ENCODE results near the gene KCND3.

Gene KCND3

DNA sequence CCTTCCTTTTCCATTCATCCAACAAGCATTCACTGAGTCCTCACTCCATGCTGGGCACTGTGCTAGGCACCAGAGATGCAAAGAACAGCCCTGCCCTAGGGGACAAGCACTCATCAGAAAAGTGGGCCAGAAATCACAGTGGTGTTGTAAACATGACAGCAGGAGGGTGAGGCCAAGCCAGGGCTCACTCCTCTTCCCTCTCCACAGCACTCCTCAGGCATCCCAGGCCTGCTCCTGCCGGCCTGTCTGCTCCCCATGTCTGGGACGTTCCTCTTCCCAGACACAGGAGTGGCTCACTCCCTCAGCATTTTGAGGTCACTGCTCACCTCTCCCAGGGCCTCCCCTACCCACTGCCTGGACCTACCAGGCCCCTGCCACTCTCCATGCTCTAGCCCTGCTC is 61.8 kb downstream of the KCND3 start:
- Histone ChIP-seq H3K36me3 (ENCODE audit: control insufficient read depth in 2 of 2, insufficient read depth in 2 of 2, low read length in 2 of 2) (no peaks in the 10 kb centered on the region), H3K27ac (ENCODE audit: low read depth in 2 of 2, low read length in 2 of 2) (no peak overlapping the region)

DNA sequence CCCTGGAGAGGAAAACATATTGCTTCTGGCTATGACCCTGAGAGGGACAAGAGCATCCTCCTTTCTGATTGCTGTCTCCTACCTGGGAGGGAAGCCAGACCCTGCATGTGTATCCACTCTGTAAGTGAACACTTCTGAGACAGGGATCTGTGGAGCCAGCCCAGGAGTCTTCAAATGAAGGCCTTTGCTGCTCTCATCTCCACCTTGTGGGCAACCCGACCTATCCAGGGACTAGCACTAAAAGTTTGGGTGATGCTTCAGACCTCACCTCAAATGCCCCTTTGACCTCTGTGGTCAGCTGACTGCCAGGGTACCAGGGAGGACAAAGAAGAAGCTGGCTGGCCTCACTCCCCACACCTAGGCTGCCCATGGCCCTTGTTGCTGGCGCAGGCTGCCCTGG is 64.7 kb downstream of the KCND3 start:
- Histone ChIP-seq H3K4me1 (ENCODE audit: control insufficient read depth in 2 of 2, insufficient read depth in 2 of 2, low read length in 2 of 2) (no peaks in the 10 kb centered on the region), H3K27ac (ENCODE audit: low read depth in 2 of 2, low read length in 2 of 2) (no peak overlapping the region), H3K36me3 (ENCODE audit: control insufficient read depth in 2 of 2, insufficient read depth in 2 of 2, low read length in 2 of 2) (no peaks in the 10 kb centered on the region), H3K9ac (ENCODE audit: low read depth in 1 of 2, low read length in 2 of 2) (no peak overlapping the region), H3K9me3 (ENCODE audit: control insufficient read depth in 2 of 2, low read length in 2 of 2) (no peaks in the 10 kb centered on the region), H3K27me3 (ENCODE audit: control insufficient read depth in 2 of 2, insufficient read depth in 2 of 2, low read length in 2 of 2) (peaks cover 0 to 2% of the 10 kb centered on the region in 2 donors), H3K4me3 (ENCODE audit: low read length in 2 of 2) (no peak overlapping the region)

More for the DNA sequence above, 61.8 kb downstream of the KCND3 start:
- Histone ChIP-seq H3K9ac (ENCODE audit: low read depth in 1 of 2, low read length in 2 of 2) (no peak overlapping the region), H3K9me3 (ENCODE audit: control insufficient read depth in 2 of 2, low read length in 2 of 2) (no peaks in the 10 kb centered on the region), H3K4me1 (ENCODE audit: control insufficient read depth in 2 of 2, insufficient read depth in 2 of 2, low read length in 2 of 2) (no peaks in the 10 kb centered on the region), H3K27me3 (ENCODE audit: control insufficient read depth in 2 of 2, insufficient read depth in 2 of 2, low read length in 2 of 2) (no peaks in the 10 kb centered on the region), H3K4me3 (ENCODE audit: low read length in 2 of 2) (no peak overlapping the region)

DNA sequence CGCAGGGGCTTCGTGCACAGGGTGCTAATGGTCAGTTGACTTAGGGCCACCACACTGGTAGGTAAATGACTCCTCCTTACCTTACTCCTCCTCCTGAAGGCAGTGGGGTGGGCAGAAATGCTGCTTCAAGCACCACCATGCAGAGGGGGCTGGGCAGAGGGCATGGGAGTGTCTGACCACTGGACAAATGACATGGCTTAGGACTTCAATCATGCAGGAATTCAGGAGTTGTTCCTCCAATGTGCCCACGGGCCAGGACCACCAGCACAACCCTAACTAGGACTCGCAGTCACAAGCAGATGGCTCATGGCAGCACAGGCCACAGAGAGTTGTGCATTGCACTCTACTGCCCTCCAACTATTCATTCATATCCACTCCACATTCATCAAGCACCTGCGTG is 65.7 kb downstream of the KCND3 start:
- Histone ChIP-seq H3K9me3 (ENCODE audit: control insufficient read depth in 2 of 2, low read length in 2 of 2) (no peaks in the 10 kb centered on the region), H3K9ac (ENCODE audit: low read depth in 1 of 2, low read length in 2 of 2) (no peak overlapping the region), H3K4me3 (ENCODE audit: low read length in 2 of 2) (no peak overlapping the region), H3K27me3 (ENCODE audit: control insufficient read depth in 2 of 2, insufficient read depth in 2 of 2, low read length in 2 of 2) (peaks cover 0 to 2% of the 10 kb centered on the region in 2 donors), H3K4me1 (ENCODE audit: control insufficient read depth in 2 of 2, insufficient read depth in 2 of 2, low read length in 2 of 2) (no peaks in the 10 kb centered on the region), H3K36me3 (ENCODE audit: control insufficient read depth in 2 of 2, insufficient read depth in 2 of 2, low read length in 2 of 2) (no peaks in the 10 kb centered on the region), H3K27ac (ENCODE audit: low read depth in 2 of 2, low read length in 2 of 2) (no peak overlapping the region)

- Histone ChIP-seq H3K9me3 (ENCODE audit: control insufficient read depth in 2 of 2, low read length in 2 of 2) (no peaks in the 10 kb centered on the region), H3K27me3 (ENCODE audit: control insufficient read depth in 2 of 2, insufficient read depth in 2 of 2, low read length in 2 of 2) (peaks cover 0 to 2% of the 10 kb centered on the region in 2 donors), H3K36me3 (ENCODE audit: control insufficient read depth in 2 of 2, insufficient read depth in 2 of 2, low read length in 2 of 2) (no peaks in the 10 kb centered on the region), H3K27ac (ENCODE audit: low read depth in 2 of 2, low read length in 2 of 2) (no peak overlapping the region), H3K4me1 (ENCODE audit: control insufficient read depth in 2 of 2, insufficient read depth in 2 of 2, low read length in 2 of 2) (no peaks in the 10 kb centered on the region), H3K9ac (ENCODE audit: low read depth in 1 of 2, low read length in 2 of 2) (no peak overlapping the region), H3K4me3 (ENCODE audit: low read length in 2 of 2) (no peak overlapping the region)
Observed at GRCh38 chr1:111921948-111922347, 67.5 kb downstream of the KCND3 start.

GRCh38 chr1:111920221-111921024 is 69.0 kb downstream of the KCND3 start:
- no peak overlapping the region for H3K4me3 ChIP-seq (ENCODE audit: low read length in 2 of 2)
- H3K9ac ChIP-seq (ENCODE audit: low read depth in 1 of 2, low read length in 2 of 2), result no peak overlapping the region
- no peaks in the 10 kb centered on the region for H3K4me1 ChIP-seq (ENCODE audit: control insufficient read depth in 2 of 2, insufficient read depth in 2 of 2, low read length in 2 of 2)
- H3K36me3 ChIP-seq (ENCODE audit: control insufficient read depth in 2 of 2, insufficient read depth in 2 of 2, low read length in 2 of 2), result no peaks in the 10 kb centered on the region
- no peak overlapping the region for H3K27ac ChIP-seq (ENCODE audit: low read depth in 2 of 2, low read length in 2 of 2)
- H3K27me3 ChIP-seq (ENCODE audit: control insufficient read depth in 2 of 2, insufficient read depth in 2 of 2, low read length in 2 of 2), result peaks cover 0 to 2% of the 10 kb centered on the region in 2 donors
- no peaks in the 10 kb centered on the region for H3K9me3 ChIP-seq (ENCODE audit: control insufficient read depth in 2 of 2, low read length in 2 of 2)

GRCh38 chr1:111911776-111912515 is 77.5 kb downstream of the KCND3 start:
- Histone ChIP-seq H3K9ac (ENCODE audit: low read depth in 1 of 2, low read length in 2 of 2) (no peak overlapping the region), H3K4me1 (ENCODE audit: control insufficient read depth in 2 of 2, insufficient read depth in 2 of 2, low read length in 2 of 2) (no peaks in the 10 kb centered on the region), H3K36me3 (ENCODE audit: control insufficient read depth in 2 of 2, insufficient read depth in 2 of 2, low read length in 2 of 2) (no peaks in the 10 kb centered on the region), H3K27me3 (ENCODE audit: control insufficient read depth in 2 of 2, insufficient read depth in 2 of 2, low read length in 2 of 2) (peaks cover 0 to 3% of the 10 kb centered on the region in 2 donors), H3K27ac (ENCODE audit: low read depth in 2 of 2, low read length in 2 of 2) (no peak overlapping the region), H3K9me3 (ENCODE audit: control insufficient read depth in 2 of 2, low read length in 2 of 2) (no peaks in the 10 kb centered on the region), H3K4me3 (ENCODE audit: low read length in 2 of 2) (no peak overlapping the region)

DNA sequence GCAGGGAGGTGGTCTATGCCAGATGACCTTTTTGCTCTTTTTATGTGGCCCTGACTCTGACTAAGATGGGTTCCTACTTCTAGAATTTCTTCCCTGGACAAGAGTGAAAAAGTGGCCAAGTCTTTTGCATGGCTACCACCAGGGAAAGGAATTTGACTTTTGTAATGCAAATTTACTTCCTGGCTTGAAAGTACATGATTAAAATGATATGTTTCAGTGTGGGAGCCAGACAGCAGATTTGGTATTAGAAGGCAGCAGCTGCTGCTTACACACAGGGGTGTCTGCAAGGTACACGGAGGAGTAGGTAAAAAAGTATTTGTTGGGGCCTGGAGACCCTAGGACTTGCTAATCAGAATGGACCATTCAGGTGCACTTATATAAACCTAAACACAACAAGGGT is 78.4 kb downstream of the KCND3 start:
- no peak overlapping the region for H3K9ac ChIP-seq (ENCODE audit: low read depth in 1 of 2, low read length in 2 of 2)
- no peak overlapping the region for H3K4me3 ChIP-seq (ENCODE audit: low read length in 2 of 2)
- H3K27ac ChIP-seq (ENCODE audit: low read depth in 2 of 2, low read length in 2 of 2), result no peak overlapping the region
- no peaks in the 10 kb centered on the region for H3K36me3 ChIP-seq (ENCODE audit: control insufficient read depth in 2 of 2, insufficient read depth in 2 of 2, low read length in 2 of 2)
- no peaks in the 10 kb centered on the region for H3K4me1 ChIP-seq (ENCODE audit: control insufficient read depth in 2 of 2, insufficient read depth in 2 of 2, low read length in 2 of 2)
- no peaks in the 10 kb centered on the region for H3K9me3 ChIP-seq (ENCODE audit: control insufficient read depth in 2 of 2, low read length in 2 of 2)
- H3K27me3 ChIP-seq (ENCODE audit: control insufficient read depth in 2 of 2, insufficient read depth in 2 of 2, low read length in 2 of 2), result peaks cover 0 to 3% of the 10 kb centered on the region in 2 donors

- H3K4me3 ChIP-seq (ENCODE audit: low read length in 2 of 2), result no peak overlapping the region
- no peaks in the 10 kb centered on the region for H3K36me3 ChIP-seq (ENCODE audit: control insufficient read depth in 2 of 2, insufficient read depth in 2 of 2, low read length in 2 of 2)
- H3K4me1 ChIP-seq (ENCODE audit: control insufficient read depth in 2 of 2, insufficient read depth in 2 of 2, low read length in 2 of 2), result no peaks in the 10 kb centered on the region
- H3K27ac ChIP-seq (ENCODE audit: low read depth in 2 of 2, low read length in 2 of 2), result no peak overlapping the region
- no peak overlapping the region for H3K9ac ChIP-seq (ENCODE audit: low read depth in 1 of 2, low read length in 2 of 2)
- peaks cover 0 to 3% of the 10 kb centered on the region in 2 donors for H3K27me3 ChIP-seq (ENCODE audit: control insufficient read depth in 2 of 2, insufficient read depth in 2 of 2, low read length in 2 of 2)
- no peaks in the 10 kb centered on the region for H3K9me3 ChIP-seq (ENCODE audit: control insufficient read depth in 2 of 2, low read length in 2 of 2)
Observed at GRCh38 chr1:111909030-111909429, 80.4 kb downstream of the KCND3 start.

GRCh38 chr1:111908011-111908621 is 81.4 kb downstream of the KCND3 start:
- no peak overlapping the region for H3K4me3 ChIP-seq (ENCODE audit: low read length in 2 of 2)
- peaks cover 0 to 3% of the 10 kb centered on the region in 2 donors for H3K27me3 ChIP-seq (ENCODE audit: control insufficient read depth in 2 of 2, insufficient read depth in 2 of 2, low read length in 2 of 2)
- no peak overlapping the region for H3K9ac ChIP-seq (ENCODE audit: low read depth in 1 of 2, low read length in 2 of 2)
- H3K27ac ChIP-seq (ENCODE audit: low read depth in 2 of 2, low read length in 2 of 2), result no peak overlapping the region
- H3K36me3 ChIP-seq (ENCODE audit: control insufficient read depth in 2 of 2, insufficient read depth in 2 of 2, low read length in 2 of 2), result no peaks in the 10 kb centered on the region
- H3K4me1 ChIP-seq (ENCODE audit: control insufficient read depth in 2 of 2, insufficient read depth in 2 of 2, low read length in 2 of 2), result no peaks in the 10 kb centered on the region
- H3K9me3 ChIP-seq (ENCODE audit: control insufficient read depth in 2 of 2, low read length in 2 of 2), result no peaks in the 10 kb centered on the region

GRCh38 chr1:111907321-111907720 is 82.1 kb downstream of the KCND3 start:
- Histone ChIP-seq H3K27ac (ENCODE audit: low read depth in 2 of 2, low read length in 2 of 2) (no peak overlapping the region), H3K4me1 (ENCODE audit: control insufficient read depth in 2 of 2, insufficient read depth in 2 of 2, low read length in 2 of 2) (no peaks in the 10 kb centered on the region), H3K36me3 (ENCODE audit: control insufficient read depth in 2 of 2, insufficient read depth in 2 of 2, low read length in 2 of 2) (no peaks in the 10 kb centered on the region), H3K9ac (ENCODE audit: low read depth in 1 of 2, low read length in 2 of 2) (no peak overlapping the region), H3K9me3 (ENCODE audit: control insufficient read depth in 2 of 2, low read length in 2 of 2) (no peaks in the 10 kb centered on the region), H3K27me3 (ENCODE audit: control insufficient read depth in 2 of 2, insufficient read depth in 2 of 2, low read length in 2 of 2) (peaks cover 0 to 3% of the 10 kb centered on the region in 2 donors), H3K4me3 (ENCODE audit: low read length in 2 of 2) (no peak overlapping the region)
